GM12878 (cell line): ENCODE results near the gene TSC22D4. TPM values are rescaled to one million over a fixed set of nuclear protein-coding genes. Genes with fewer than 3 reads are reported as not detected.

Experiments
- ATAC-seq: fragments of 200-7000 bp; cut with Tn5 transposase; 3 replicates; pipeline ENCODE4 v1.9.1; 2020; ENCODE audit warnings: mild to moderate bottlenecking, moderate library complexity
- BruUV-seq: library from RNA; stranded (reverse); fragments of 400-500 nt; replicated peaks from 2 replicates; lab custom pipeline; 2021; lab: Mats Ljungman, UMichigan
- CTCF ChIA-PET: fragments of 300-600 bp; sonication (Branson Sonifier 250); formaldehyde crosslinking; extraction: SDS; loops from one replicate; lab custom pipeline; 2021; ENCODE audit warnings: inconsistent platforms; lab: Yijun Ruan, JAX
- POLR2A ChIA-PET: fragments of 350-600 bp; formaldehyde crosslinking; extraction: SDS; loops from one replicate; lab custom pipeline; 2021; ENCODE audit warnings: inconsistent platforms; lab: Charles Lee
- RAD21 ChIA-PET: fragments of 300-600 bp; sonication (Branson Sonifier 250); formaldehyde crosslinking; loops from one replicate; lab custom pipeline; 2023; ENCODE audit warnings: antibody characterized with exemption; ENCODE audit not compliant: unreplicated experiment; lab: Charles Lee
- SMC1A ChIA-PET: fragments of 300-600 bp; sonication (Branson Sonifier 250); formaldehyde crosslinking; loops from one replicate; lab custom pipeline; 2023; ENCODE audit not compliant: unreplicated experiment, uncharacterized antibody; lab: Charles Lee
- DNase-seq: peaks from one replicate; pipeline ENCODE4 v3.0.0-alpha.2; 2011; ENCODE audit warnings: low read depth, low spot score
- FAIRE-seq: peaks from 3 replicates; lab custom pipeline; 2011; peaks lifted over from hg19 to GRCh38; lab: Jason Lieb, UNC
- H2AFZ ChIP-seq: 2 replicates; pipeline ENCODE4 v1.6.0; 2011; ENCODE audit warnings: low read depth, low read length, control low read depth; ENCODE audit not compliant: control insufficient read depth
- H3K27ac ChIP-seq: 2 replicates; pipeline ENCODE4 v1.5.1; 2011; ENCODE audit warnings: control low read depth; ENCODE audit not compliant: control insufficient read depth, insufficient read depth
- H3K27me3 ChIP-seq, 2 experiments: replicated peaks in 1 of 2; 2 replicates each; pipeline versions ENCODE4 v1.6.0 to v1.6.1; 2011; ENCODE audit warnings: low read length in 1 of 2; ENCODE audit not compliant: control insufficient read depth in 2 of 2, insufficient read depth in 2 of 2
- H3K36me3 ChIP-seq, 2 experiments: 2 replicates each; pipeline ENCODE4 v1.5.1; 2011; ENCODE audit warnings: low read length in 1 of 2; ENCODE audit not compliant: control insufficient read depth in 2 of 2, insufficient read depth in 2 of 2
- H3K4me1 ChIP-seq: 2 replicates; pipeline ENCODE4 v1.6.1; 2011; ENCODE audit warnings: mild to moderate bottlenecking, low read length, moderate library complexity, mixed read lengths; ENCODE audit not compliant: control insufficient read depth, insufficient read depth
- H3K4me2 ChIP-seq: 2 replicates; pipeline ENCODE4 v1.6.0; 2011; ENCODE audit warnings: control low read depth; ENCODE audit not compliant: control insufficient read depth, insufficient read depth
- H3K4me3 ChIP-seq: fragments of 200-600 bp; sonication (generic); 2 replicates; pipeline ENCODE4 v1.5.1; 2016
- H3K79me2 ChIP-seq: 2 replicates; pipeline ENCODE4 v1.6.0; 2011; ENCODE audit warnings: low read length; ENCODE audit not compliant: control insufficient read depth, insufficient read depth
- H3K9ac ChIP-seq: 2 replicates; pipeline ENCODE4 v1.8.0; 2011; ENCODE audit warnings: low read length, control low read depth, mixed read lengths; ENCODE audit not compliant: control insufficient read depth, insufficient read depth
- H3K9me3 ChIP-seq: replicated peaks from 3 replicates; pipeline ENCODE4 v1.5.1; 2011; ENCODE audit warnings: mild to moderate bottlenecking, low read length; ENCODE audit not compliant: control insufficient read depth, insufficient read depth
- H4K20me1 ChIP-seq: 2 replicates; pipeline ENCODE4 v1.6.0; 2011; ENCODE audit not compliant: control insufficient read depth, insufficient read depth
- FOXM1 ChIP-seq: IDR thresholded peaks from 2 replicates; pipeline ENCODE4 v1.6.1; 2012; ENCODE audit warnings: low read depth, mild to moderate bottlenecking, inconsistent platforms, low read length, moderate library complexity
- IRF4 ChIP-seq: IDR thresholded peaks from 2 replicates; pipeline ENCODE4 v1.6.1; 2011; ENCODE audit warnings: low read depth, low read length
- JUND ChIP-seq: IDR thresholded peaks from 2 replicates; pipeline ENCODE4 v1.6.1; 2012; ENCODE audit warnings: low read depth, mild to moderate bottlenecking, low read length, improper control_type of control experiment, moderate library complexity
- LARP7 ChIP-seq: fragments of 450-650 bp; IDR thresholded peaks from 2 replicates; pipeline ENCODE4 v1.6.1; 2017; ENCODE audit warnings: mild to moderate bottlenecking
- RCOR1 ChIP-seq: conservative IDR thresholded peaks from 2 replicates; pipeline ENCODE4 v1.6.1; 2012; ENCODE audit warnings: low read depth, low read length, improper control_type of control experiment
- SMC3 ChIP-seq: IDR thresholded peaks from 2 replicates; pipeline ENCODE4 v1.6.1; 2011; ENCODE audit warnings: low read length, improper control_type of control experiment, borderline replicate concordance
- TCF12 ChIP-seq: IDR thresholded peaks from 2 replicates; pipeline ENCODE4 v1.6.1; 2011; ENCODE audit warnings: low read depth, mild to moderate bottlenecking, low read length
- ZNF24 ChIP-seq: fragments of 450-650 bp; IDR thresholded peaks from 2 replicates; pipeline ENCODE4 v1.6.1; 2017; ENCODE audit warnings: antibody characterized with exemption, mild to moderate bottlenecking
- ZNF622 ChIP-seq: fragments of 450-650 bp; IDR thresholded peaks from 2 replicates; pipeline ENCODE4 v1.6.1; 2017; ENCODE audit warnings: mild to moderate bottlenecking, inconsistent platforms
- WGBS: methylation state at CpG from one replicate; pipeline ENCODE4 v1.1.6; 2016; ENCODE audit warnings: low lambda C conversion rate; ENCODE audit not compliant: insufficient replicate concordance, insufficient coverage; ENCODE audit errors: missing lambda C conversion rate; 5-methylcytosine and 5-hydroxymethylcytosine counted together
- in situ Hi-C: fragments of 300-500 bp; cut with MboI; formaldehyde crosslinking; loops from 9 replicates; pipeline ENCODE4 v1.14.3; 2018; ENCODE audit warnings: mixed read lengths
- intact Hi-C: fragments of 100-400 bp; cut with micrococcal nuclease; formaldehyde crosslinking; loops from one replicate; pipeline ENCODE4 v1.14.2; 2022; ENCODE audit not compliant: unreplicated experiment
- polyA plus RNA-seq, 11 experiments: library from polyadenylated mRNA; depleted of rRNA in 4 of 11; unstranded in 6 of 11; stranded (reverse) in 5 of 11; fragments of >200 nt; fragmentation: Nextera tagmentation in 4 of 11; fragmentation: Illumina TruSeq in 1 of 11; extraction: Ambion mirVana in 4 of 11; extraction: Trizol in 1 of 11; gene quantifications; 1 replicate in 1 of 11; 2 replicates in 10 of 11; pipeline versions ENCODE4 v1.2.1 to v1.2.3, GENCODE V29; 2011 to 2016; ENCODE audit warnings: inconsistent platforms in 2 of 11, missing spikeins in 2 of 11, low read depth in 1 of 11
- total RNA-seq, 4 experiments: library from RNA; depleted of rRNA in 3 of 4; stranded (reverse); fragments of >200 nt in 3 of 4; fragmentation: Illumina TruSeq in 1 of 4; extraction: Trizol in 1 of 4; gene quantifications; 2 replicates each; pipeline versions ENCODE4 v1.2.1 to v1.2.3, GENCODE V29; 2013 to 2021

The TSC22D4 gene
- total and polyA plus RNA-seq, 10 of the 15 experiments (the other 5 are each of a cell fraction or from before 2014, with no cell fraction given) = 0.50 to 65.7 (median 24.4) TPM

GRCh38 chr7:100456562-100456961, 22.5 kb downstream of the TSC22D4 start:
- in situ Hi-C loops = loop anchor here (25.0 kb wide), 1 partner anchor 231 kb away; the partner anchor contains the start of gene GIGYF1
- H3K27ac ChIP-seq = no peak overlapping the region
- no peak for TF ChIP-seq RCOR1
- no peak for TF ChIP-seq ZNF622
- no peak for TF ChIP-seq TCF12
- no peak for TF ChIP-seq JUND
- no peak for TF ChIP-seq IRF4
- no peak for TF ChIP-seq FOXM1
- no peak for TF ChIP-seq LARP7
- no peak for TF ChIP-seq SMC3
- TF ChIP-seq ZNF24 = no peak
- TF ChIP-seq, all 136 proteins: peak for 0
- no peaks in the 10 kb centered on the region for H3K36me3 ChIP-seq
- ChIA-PET SMC1A (interaction anchor here (0.8 to 0.9 kb wide), 2 partner anchors 22 to 92 kb away, joined by 3 read pairs; no protein-coding TSS in a partner anchor), POLR2A (interaction anchor here (1.2 kb wide), 1 partner anchor 17 kb away, joined by 5 read pairs; no protein-coding TSS in a partner anchor), CTCF (interaction anchor here (2.7 kb wide), 1 partner anchor 13 kb away, joined by 13 read pairs; no protein-coding TSS in a partner anchor), RAD21 (interaction anchor here (1.4 kb wide), 1 partner anchor 19 kb away, joined by 3 read pairs; no protein-coding TSS in a partner anchor)
- FAIRE-seq = no peak
- no peaks in the 10 kb centered on the region for H3K79me2 ChIP-seq
- no peaks in the 10 kb centered on the region for H3K9me3 ChIP-seq
- no TSS peak for BruUV-seq
- no peaks in the 10 kb centered on the region for H4K20me1 ChIP-seq
- 88% methylated on average over 14 of the region's 14 CpGs for WGBS
- H2AFZ ChIP-seq = no peak overlapping the region
- H3K4me2 ChIP-seq = no peak overlapping the region
- no peaks in the 10 kb centered on the region for H3K27me3 ChIP-seq
- intact Hi-C loops = no loop called here
- H3K4me3 ChIP-seq = no peak overlapping the region
- H3K4me1 ChIP-seq = no peaks in the 10 kb centered on the region; the same call in 1 of the 2 replicates
- H3K9ac ChIP-seq = no peak overlapping the region
- no peak for ATAC-seq
- DNase-seq = no peak
